ENCODE results near the gene ABI1.
A peak's percentile ranks its signal among the peaks of the same experiment; 100 is the strongest.
"Not testable (repeated sequence)": the region's sequence is repeated elsewhere in the genome, so short reads cannot be mapped to it uniquely, and the experiment has no call there.

ABI1 gene

GRCh38 chr10:26860443-26861204 is at the start of gene ABI1:
TSS of gene ABI1 (minus strand) at chr10:26860958. CDS start at chr10:26860863, 95 bp downstream.
- peak; percentile 76 to 100 (median 96) for DNase-seq

GRCh38 chr10:26909753-26910152 is 49.0 kb upstream of the ABI1 start:
- DNase-seq = no peak

GRCh38 chr10:26905253-26905781 is 44.6 kb upstream of the ABI1 start:
- not testable (repeated sequence) for DNase-seq

- no peak for DNase-seq
These were observed 42.9 kb upstream of the ABI1 start for GRCh38 chr10:26903431-26904217.

- not testable (repeated sequence) for DNase-seq
These were observed 31.7 kb upstream of the ABI1 start for GRCh38 chr10:26892306-26892923.

GRCh38 chr10:26890956-26891355 is 30.2 kb upstream of the ABI1 start:
- peak in 11 of 51 donors; percentile 2 to 50 (median 11) for DNase-seq

GRCh38 chr10:26887611-26888215 is 27.0 kb upstream of the ABI1 start:
- no peak for DNase-seq

- peak in 2 of 51 donors; percentile 7 to 51 for DNase-seq
These were observed 21.0 kb upstream of the ABI1 start for GRCh38 chr10:26881600-26882331.

GRCh38 chr10:26879744-26880143 is 19.0 kb upstream of the ABI1 start:
- peak in 23 of 51 donors; percentile 3 to 60 (median 15) for DNase-seq

GRCh38 chr10:26870766-26871165 is 10.0 kb upstream of the ABI1 start:
- no peak for DNase-seq

- DNase-seq = no peak
These were observed 8.8 kb upstream of the ABI1 start for GRCh38 chr10:26869528-26869927.

GRCh38 chr10:26863351-26864076 is 2.8 kb upstream of the ABI1 start:
- DNase-seq = no peak

- DNase-seq = peak in 1 of 51 donors; percentile 100
These were observed 644 bp upstream of the ABI1 start for GRCh38 chr10:26861205-26861998.

GRCh38 chr10:26860102-26860442 is 686 bp downstream of the ABI1 start:
- peak in 39 of 51 donors; percentile 14 to 85 (median 45) for DNase-seq

- DNase-seq = peak in 2 of 51 donors; percentile 46 to 69
These were observed 1.3 kb downstream of the ABI1 start for GRCh38 chr10:26859241-26860101.

GRCh38 chr10:26858707-26859034 is 2.1 kb downstream of the ABI1 start:
- DNase-seq = no peak

GRCh38 chr10:26857991-26858706 is 2.6 kb downstream of the ABI1 start:
- no peak for DNase-seq

GRCh38 chr10:26857553-26857952 is 3.2 kb downstream of the ABI1 start:
- DNase-seq = not testable (repeated sequence)

All from hypothalamus (tissue), 51 donors.